Right ventricle myocardium inferior (tissue), 1 donor: ENCODE measurements around the gene IFNAR1. TPM values are rescaled to one million over a fixed set of nuclear protein-coding genes. Genes with fewer than 3 reads are reported as not detected.
A peak's percentile ranks its signal among the peaks of the same experiment; 100 is the strongest.
"Not testable (repeated sequence)": the region's sequence is repeated elsewhere in the genome, so short reads cannot be mapped to it uniquely, and the experiment has no call there.

Experiments used
- ATAC-seq: fragments of 200-7000 bp; cut with Tn5 transposase; one replicate; pipeline ENCODE4 v1.9.1; 2020; ENCODE audit warnings: mild to moderate bottlenecking, moderate library complexity
- DNase-seq: peaks from one replicate; pipeline ENCODE4 v3.0.0; 2021; ENCODE audit errors: missing footprints
- intact Hi-C: fragments of 100-400 bp; cut with DNase I; formaldehyde crosslinking; loops from one replicate; pipeline ENCODE4 v1.11.0; 2022
- total RNA-seq: library from RNA; stranded (reverse); fragmentation: NEBNext Ultra II Directional; extraction: Animal tissue kit (Norgen Biotek cat#: 25700); gene quantifications from one replicate; pipeline ENCODE4 v1.2.1, GENCODE V29; 2021
- donor health status: DM: no; HTN: yes; CAD: no; lungs with severe emphysema.

Gene IFNAR1
- total RNA-seq, 1 donor from 2014 or later = 31.6 TPM

DNA sequence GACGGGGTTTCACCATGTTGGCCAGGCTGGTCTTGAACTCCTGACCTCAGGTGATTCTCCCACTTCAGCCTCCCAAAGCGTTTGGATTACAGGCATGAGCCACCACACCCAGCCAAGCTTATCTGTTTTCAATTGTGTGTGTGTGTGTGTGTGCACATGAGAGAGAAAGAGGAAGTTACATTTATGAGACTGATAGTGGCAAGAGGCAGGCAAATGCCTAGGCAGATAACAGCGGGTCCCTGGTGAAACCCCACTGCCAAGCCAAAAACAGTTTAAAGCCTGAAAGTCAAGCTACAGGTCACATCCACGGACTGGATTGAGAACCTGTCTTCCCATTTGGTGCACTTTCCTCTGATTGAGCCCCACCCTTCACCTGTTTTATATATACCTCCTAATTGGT lies 43.4 kb downstream of the IFNAR1 start:
- DNase-seq = no peak
- ATAC-seq = no peak
- intact Hi-C loops = no loop called here

DNA sequence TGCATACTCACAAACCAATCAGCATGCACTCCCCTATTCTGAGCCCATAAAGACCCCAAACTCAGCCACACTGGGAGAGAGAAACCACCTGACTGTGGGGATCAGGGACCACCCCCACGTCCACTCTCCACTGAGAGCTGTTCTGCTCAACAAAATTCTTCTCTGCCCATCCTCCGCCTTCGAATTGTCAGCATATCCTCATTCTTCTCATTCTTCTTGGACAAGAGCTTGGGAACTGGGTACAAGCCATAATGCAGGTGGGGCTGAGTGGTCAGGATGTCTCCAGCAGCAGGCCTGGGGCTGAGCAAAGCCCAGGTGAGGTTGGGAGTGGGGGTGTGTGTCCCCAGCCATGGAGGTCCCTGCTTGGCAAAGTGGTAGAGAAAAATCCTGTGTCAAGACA lies 43.8 kb downstream of the IFNAR1 start:
- DNase-seq = no peak
- intact Hi-C loops = no loop called here
- no peak for ATAC-seq

DNA sequence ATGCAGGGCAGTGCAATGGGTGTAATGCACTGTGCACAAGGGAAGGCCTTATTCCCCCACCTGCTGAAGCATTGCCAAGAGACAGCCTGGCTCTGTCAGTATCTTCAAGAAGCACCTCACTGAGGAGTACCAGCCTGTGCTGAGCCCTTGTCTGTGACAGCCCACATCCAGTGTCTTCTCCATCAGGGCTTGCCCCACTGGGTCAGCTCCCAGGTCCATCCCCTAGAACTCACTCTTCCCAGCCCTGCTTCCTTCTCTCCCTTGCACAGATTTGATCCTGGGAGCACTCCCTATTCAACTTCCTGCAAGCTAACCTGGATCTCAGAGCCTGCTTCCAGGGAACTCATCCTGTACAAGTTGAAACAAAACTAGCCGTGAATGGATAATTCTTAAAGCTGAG lies 44.8 kb downstream of the IFNAR1 start:
- intact Hi-C loops = no loop called here
- ATAC-seq = no peak
- DNase-seq = no peak

DNA sequence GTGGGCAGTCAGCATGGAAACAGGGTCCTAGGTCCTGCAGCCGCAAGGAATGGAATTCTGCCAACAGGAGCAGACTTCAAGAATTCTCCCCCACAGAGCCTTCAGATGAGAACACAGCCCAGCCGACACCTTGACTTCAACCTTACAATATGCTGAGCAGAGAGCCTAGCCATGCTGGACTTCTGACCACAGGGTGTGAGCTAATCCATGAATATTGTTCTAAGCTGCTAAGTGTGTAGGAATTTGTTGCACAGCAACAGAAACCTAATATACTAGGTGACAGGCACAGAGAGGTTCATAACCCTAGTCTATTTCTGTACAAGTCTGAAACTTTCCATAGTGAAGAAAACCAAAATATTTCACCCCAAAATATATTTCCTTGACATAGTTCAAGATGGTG lies 45.5 kb downstream of the IFNAR1 start:
- ATAC-seq = no peak
- DNase-seq = no peak
- intact Hi-C loops = loop anchor here (10.0 kb wide), 1 partner anchor 426 kb away; no protein-coding TSS in a partner anchor

DNA sequence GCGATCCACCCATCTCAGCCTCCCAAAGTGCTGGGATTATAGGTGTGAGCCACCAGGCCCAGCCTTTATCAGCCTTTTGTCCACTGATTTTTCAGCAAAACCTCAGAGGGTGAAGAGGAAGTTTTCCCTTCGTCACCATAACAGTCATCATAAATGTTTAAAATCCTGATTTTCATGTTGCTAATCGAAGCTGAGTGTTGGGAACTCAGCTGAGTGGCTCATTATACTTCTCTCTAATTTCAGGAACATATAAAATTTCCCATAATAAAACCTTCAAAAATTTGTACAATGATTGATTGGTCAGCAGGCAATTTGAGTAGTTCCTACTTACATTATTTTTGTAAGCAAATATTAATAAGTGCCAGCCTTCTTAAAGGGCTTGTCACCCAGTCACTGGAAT lies 46.6 kb downstream of the IFNAR1 start:
- DNase-seq (no peak), ATAC-seq (no peak)
- intact Hi-C loops = loop anchor here (10.0 kb wide), 1 partner anchor 427 kb away; no protein-coding TSS in a partner anchor

GRCh38 chr21:33372582-33372981 lies 47.8 kb downstream of the IFNAR1 start:
- ATAC-seq = no peak
- no peak for DNase-seq
- intact Hi-C loops = loop anchor here (10.0 kb wide), 1 partner anchor 428 kb away; no protein-coding TSS in a partner anchor

- intact Hi-C loops = loop anchor here (10.0 kb wide), 1 partner anchor 429 kb away; no protein-coding TSS in a partner anchor
- DNase-seq (no peak), ATAC-seq (no peak)
Observed at GRCh38 chr21:33373451-33373850, 48.7 kb downstream of the IFNAR1 start.

DNA sequence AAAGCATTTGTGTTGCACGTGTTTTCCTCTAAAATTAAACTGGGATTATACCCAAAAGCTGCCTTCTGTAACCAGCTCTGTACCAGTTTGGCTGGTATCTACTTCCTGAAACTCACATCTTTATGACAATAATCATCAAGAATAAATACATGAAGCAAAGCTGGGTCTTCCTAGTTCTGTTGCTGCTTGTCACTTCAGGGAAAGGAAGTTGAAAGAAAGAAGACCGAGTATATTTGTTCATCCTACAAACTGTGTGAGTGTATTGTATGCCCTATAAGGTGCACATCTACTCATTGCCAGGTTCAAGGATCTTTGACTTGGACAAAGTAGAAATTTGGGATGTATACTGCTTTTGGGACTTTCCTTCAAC lies 49.3 kb downstream of the IFNAR1 start:
- intact Hi-C loops = loop anchor here (2.0 to 10.0 kb wide), 2 partner anchors 175 to 429 kb away; no protein-coding TSS in a partner anchor
- DNase-seq (no peak), ATAC-seq (peak; percentile 35)

- DNase-seq (no peak), ATAC-seq (peak; percentile 73)
- intact Hi-C loops = loop anchor here (2.0 to 10.0 kb wide), 2 partner anchors 176 to 430 kb away; no protein-coding TSS in a partner anchor
Observed at GRCh38 chr21:33374450-33375096, 49.8 kb downstream of the IFNAR1 start.

- no peak for DNase-seq
- ATAC-seq = no peak
- intact Hi-C loops = loop anchor here (2.0 to 10.0 kb wide), 2 partner anchors 176 to 430 kb away; no protein-coding TSS in a partner anchor
Observed at GRCh38 chr21:33375101-33375644, 50.4 kb downstream of the IFNAR1 start.

GRCh38 chr21:33377221-33377920 lies 52.6 kb downstream of the IFNAR1 start:
- intact Hi-C loops = loop anchor here (10.0 kb wide), 1 partner anchor 433 kb away; no protein-coding TSS in a partner anchor
- ATAC-seq (no peak), DNase-seq (no peak)

GRCh38 chr21:33378081-33378480 lies 53.3 kb downstream of the IFNAR1 start:
- intact Hi-C loops = loop anchor here (10.0 kb wide), 1 partner anchor 433 kb away; no protein-coding TSS in a partner anchor
- no peak for DNase-seq
- ATAC-seq = no peak

DNA sequence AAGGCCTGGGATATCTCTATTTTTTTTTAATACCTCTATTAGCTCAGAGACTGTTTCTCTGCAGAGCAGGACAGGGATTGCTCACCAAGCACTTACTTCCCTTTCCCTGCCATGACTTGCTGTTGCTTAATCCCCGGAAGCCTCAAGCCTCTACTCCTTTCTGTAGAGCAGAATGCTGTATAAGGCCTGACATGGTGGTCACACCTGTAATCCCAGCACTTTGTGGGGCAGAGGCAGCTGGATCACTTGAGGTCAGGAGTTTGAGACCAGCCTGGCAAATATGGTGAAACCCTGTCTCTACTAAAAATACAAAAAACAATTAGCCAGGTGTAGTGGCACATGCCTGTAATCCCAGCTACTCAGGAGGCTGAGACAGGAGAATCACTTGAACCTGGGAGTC lies 55.2 kb downstream of the IFNAR1 start:
- peak; percentile 45 for ATAC-seq
- DNase-seq = not testable (repeated sequence)
- intact Hi-C loops = loop anchor here (10.0 kb wide), 1 partner anchor 435 kb away; no protein-coding TSS in a partner anchor

- DNase-seq (peak; percentile 96), ATAC-seq (peak; percentile 97)
- intact Hi-C loops = no loop called here
Observed at GRCh38 chr21:33380483-33380998, 55.8 kb downstream of the IFNAR1 start.

DNA sequence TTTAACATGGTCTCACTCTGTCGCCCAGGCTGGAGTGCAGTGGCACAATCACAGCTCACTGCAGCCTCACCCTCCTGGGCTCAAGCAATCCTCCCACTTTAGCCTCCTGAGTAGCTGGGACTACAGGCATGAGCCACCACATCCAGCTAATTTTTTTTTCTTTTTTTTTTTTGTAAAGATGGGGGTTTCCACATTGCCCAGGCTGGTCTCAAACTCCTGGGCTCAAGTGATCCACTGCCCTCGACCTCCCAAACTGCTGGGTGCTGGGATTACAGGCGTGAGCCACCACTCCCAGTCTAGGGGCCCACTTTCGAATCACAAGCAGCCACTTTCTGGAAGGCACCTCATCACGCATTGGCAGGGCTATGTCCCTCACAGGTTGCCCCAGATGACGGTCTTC lies 56.6 kb downstream of the IFNAR1 start:
- DNase-seq, intact Hi-C loops, ATAC-seq: not testable (repeated sequence)

DNA sequence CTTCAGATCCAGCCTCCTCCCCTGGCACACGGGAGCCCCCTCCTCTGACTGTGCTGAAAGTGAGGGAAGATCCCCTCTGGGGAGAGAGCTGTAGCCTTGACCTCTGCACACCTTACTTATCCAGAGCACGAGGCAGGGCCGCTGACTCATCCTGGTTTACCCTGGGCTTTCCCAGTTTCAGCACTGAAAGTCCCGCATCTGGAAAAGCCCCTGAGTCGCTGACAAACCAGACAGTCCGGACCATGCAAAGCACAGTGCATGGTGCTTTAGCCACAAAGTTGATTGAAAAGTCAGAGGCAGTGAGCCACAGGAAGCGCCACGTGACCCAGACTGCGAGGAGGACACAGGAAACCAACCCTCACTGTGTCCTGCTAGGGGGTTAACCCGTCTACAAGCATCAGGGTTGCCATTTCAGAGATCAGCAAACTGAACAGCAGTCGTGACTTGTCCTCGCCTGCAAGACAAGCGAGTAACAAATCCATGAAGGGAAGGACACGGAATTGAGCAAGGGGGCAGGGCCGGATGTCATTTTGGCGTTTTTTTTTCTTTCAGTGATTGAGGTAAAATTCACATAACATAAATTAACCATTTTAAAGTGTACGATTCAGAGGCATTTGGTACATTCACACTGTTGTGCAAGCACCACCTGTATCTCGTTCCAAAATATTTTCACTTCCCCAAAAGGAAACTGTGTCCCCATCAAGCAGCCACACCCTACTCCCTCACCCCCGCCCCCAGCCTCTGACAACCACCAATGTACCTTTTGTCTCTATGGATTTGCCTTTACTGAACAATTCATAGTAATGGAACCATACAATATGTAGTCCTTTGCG lies 58.5 kb downstream of the IFNAR1 start:
- DNase-seq (peak; percentile 87), ATAC-seq (peak; percentile 47)
- intact Hi-C loops = no loop called here

GRCh38 chr21:33384841-33385331 lies 60.1 kb downstream of the IFNAR1 start:
- DNase-seq (no peak), ATAC-seq (no peak)
- intact Hi-C loops = no loop called here

- DNase-seq (no peak), ATAC-seq (no peak)
- intact Hi-C loops = no loop called here
Observed at GRCh38 chr21:33386222-33386784, 61.5 kb downstream of the IFNAR1 start.
